Upper lobe of right lung (tissue), 1 donor: ENCODE results near the gene ASPRV1. TPM values are rescaled to one million over a fixed set of nuclear protein-coding genes. Genes with fewer than 3 reads are reported as not detected.

ENCODE experiments used
- ATAC-seq: fragments of 200-7000 bp; cut with Tn5 transposase; one replicate; pipeline ENCODE4 v1.9.1; 2020; ENCODE audit warnings: mild to moderate bottlenecking, moderate library complexity
- DNase-seq: peaks from one replicate; pipeline ENCODE4 v3.0.0-alpha.2; 2020
- H3K27ac ChIP-seq: fragments of 200-600 bp; one replicate; pipeline ENCODE4 v1.8.0; 2022
- H3K27me3 ChIP-seq: fragments of 200-600 bp; one replicate; pipeline ENCODE4 v1.8.0; 2022; ENCODE audit warnings: mild to moderate bottlenecking
- H3K36me3 ChIP-seq: fragments of 200-600 bp; one replicate; pipeline ENCODE4 v1.8.0; 2022
- H3K4me1 ChIP-seq: fragments of 200-600 bp; one replicate; pipeline ENCODE4 v1.8.0; 2022
- H3K4me3 ChIP-seq: fragments of 200-600 bp; one replicate; pipeline ENCODE4 v1.8.0; 2022; ENCODE audit warnings: mild to moderate bottlenecking
- H3K9me3 ChIP-seq: fragments of 200-600 bp; one replicate; pipeline ENCODE4 v1.8.0; 2022
- CTCF ChIP-seq: fragments of 200-600 bp; IDR thresholded peaks from one replicate; pipeline ENCODE4 v1.8.0; 2022; ENCODE audit warnings: antibody characterized with exemption
- intact Hi-C: fragments of 100-400 bp; cut with DNase I; formaldehyde crosslinking; loops from one replicate; pipeline ENCODE4 v1.11.0; 2022
- total RNA-seq: library from RNA; stranded (reverse); fragmentation: NEBNext Ultra II Directional; extraction: Animal tissue kit (Norgen Biotek cat#: 25700); gene quantifications from one replicate; pipeline ENCODE4 v1.2.1, GENCODE V29; 2021
- donor health status: DM: no; HTN: yes; CAD: no; lungs with severe emphysema.

The ASPRV1 gene
- total RNA-seq, 1 donor from 2014 or later = 2.1 TPM

GRCh38 chr2:69947325-69947931 lies 14.0 kb downstream of the ASPRV1 start:
- no peak overlapping the region for H3K4me3 ChIP-seq
- H3K27me3 ChIP-seq = peaks cover 6% of the 10 kb centered on the region
- peak overlapping the region; percentile 60 for H3K27ac ChIP-seq
- no peak for ATAC-seq
- H3K9me3 ChIP-seq = no peaks in the 10 kb centered on the region
- H3K36me3 ChIP-seq = peaks cover under 1% of the 10 kb centered on the region
- intact Hi-C loops = no loop called here
- peaks cover 8% of the 10 kb centered on the region for H3K4me1 ChIP-seq
- DNase-seq = no peak
- TF ChIP-seq CTCF = no peak

- Histone ChIP-seq H3K36me3 (peaks cover 8% of the 10 kb centered on the region), H3K9me3 (no peaks in the 10 kb centered on the region), H3K4me3 (no peak overlapping the region), H3K27me3 (peaks cover 6% of the 10 kb centered on the region), H3K4me1 (peaks cover 8% of the 10 kb centered on the region), H3K27ac (peak overlapping the region; percentile 60)
- DNase-seq (no peak), ATAC-seq (peak; percentile 68)
- intact Hi-C loops = no loop called here
- no peak for TF ChIP-seq CTCF
Observed at GRCh38 chr2:69946351-69947324, 14.8 kb downstream of the ASPRV1 start.

GRCh38 chr2:69945941-69946340 lies 15.5 kb downstream of the ASPRV1 start:
- Histone ChIP-seq H3K9me3 (no peaks in the 10 kb centered on the region), H3K4me3 (no peak overlapping the region), H3K27ac (peak overlapping the region; percentile 30), H3K4me1 (peaks cover 8% of the 10 kb centered on the region), H3K36me3 (peaks cover 13% of the 10 kb centered on the region), H3K27me3 (peaks cover 6% of the 10 kb centered on the region)
- no peak for TF ChIP-seq CTCF
- ATAC-seq = no peak
- intact Hi-C loops = no loop called here
- no peak for DNase-seq

- peak; percentile 74 for DNase-seq
Observed at GRCh38 chr2:69945441-69945840, 16.0 kb downstream of the ASPRV1 start.

GRCh38 chr2:69944756-69945155 lies 16.7 kb downstream of the ASPRV1 start:
- ATAC-seq (no peak), DNase-seq (no peak)
- Histone ChIP-seq H3K4me1 (peaks cover 8% of the 10 kb centered on the region), H3K9me3 (no peaks in the 10 kb centered on the region), H3K36me3 (peaks cover 25% of the 10 kb centered on the region), H3K27ac (no peak overlapping the region), H3K27me3 (peaks cover 6% of the 10 kb centered on the region), H3K4me3 (no peak overlapping the region)
- TF ChIP-seq CTCF = no peak
- intact Hi-C loops = no loop called here

More at GRCh38 chr2:69945441-69945840, 16.0 kb downstream of the ASPRV1 start:
- intact Hi-C loops = no loop called here
- Histone ChIP-seq H3K27ac (peak overlapping the region; percentile 30), H3K27me3 (peaks cover 6% of the 10 kb centered on the region), H3K9me3 (no peaks in the 10 kb centered on the region), H3K4me1 (peaks cover 8% of the 10 kb centered on the region), H3K4me3 (no peak overlapping the region), H3K36me3 (peaks cover 18% of the 10 kb centered on the region)
- ATAC-seq = peak; percentile 83
- no peak for TF ChIP-seq CTCF
